HL-60/S4 (cell line): ENCODE results near the gene SORD.
"Not testable (repeated sequence)": the region's sequence is repeated elsewhere in the genome, so short reads cannot be mapped to it uniquely, and the experiment has no call there.

Source experiments
- in situ Hi-C: fragments of 300-500 bp; cut with MboI; formaldehyde crosslinking; loops from 2 replicates; pipeline ENCODE4 v1.14.3; 2022; ENCODE audit warnings: low sequenced_read_pairs

Gene SORD

GRCh38 chr15:45093622-45094357 lies 70.8 kb downstream of the SORD start:
- in situ Hi-C loops: no loop called here

- in situ Hi-C loops: no loop called here
Measured at GRCh38 chr15:45094358-45094730, 71.3 kb downstream of the SORD start.

GRCh38 chr15:45095661-45096060 lies 72.7 kb downstream of the SORD start:
- in situ Hi-C loops: no loop called here

GRCh38 chr15:45097466-45097865 lies 74.5 kb downstream of the SORD start:
- in situ Hi-C loops: no loop called here

- in situ Hi-C loops: no loop called here
Measured at GRCh38 chr15:45099549-45100165, 76.7 kb downstream of the SORD start.

GRCh38 chr15:45100884-45101625 lies 78.1 kb downstream of the SORD start:
- in situ Hi-C loops: no loop called here

- in situ Hi-C loops: no loop called here
Measured at GRCh38 chr15:45101749-45102148, 78.8 kb downstream of the SORD start.

GRCh38 chr15:45102226-45102625 lies 79.2 kb downstream of the SORD start:
- in situ Hi-C loops: no loop called here

- in situ Hi-C loops: not testable (repeated sequence)
Measured at GRCh38 chr15:45104170-45104569, 81.2 kb downstream of the SORD start.

GRCh38 chr15:45105586-45105985 lies 82.6 kb downstream of the SORD start:
- in situ Hi-C loops: no loop called here

GRCh38 chr15:45106002-45106790 lies 83.2 kb downstream of the SORD start:
- in situ Hi-C loops: no loop called here

GRCh38 chr15:45107941-45108630 lies 85.1 kb downstream of the SORD start:
- in situ Hi-C loops: no loop called here

- in situ Hi-C loops: no loop called here
Measured at GRCh38 chr15:45110256-45110820, 87.3 kb downstream of the SORD start.

- in situ Hi-C loops: no loop called here
Measured at GRCh38 chr15:45111390-45112142, 88.6 kb downstream of the SORD start.

GRCh38 chr15:45112143-45112590 lies 89.2 kb downstream of the SORD start:
- in situ Hi-C loops: no loop called here

GRCh38 chr15:45112591-45113379 lies 89.8 kb downstream of the SORD start:
- in situ Hi-C loops: no loop called here

GRCh38 chr15:45113380-45113990 lies 90.5 kb downstream of the SORD start:
- in situ Hi-C loops: no loop called here

GRCh38 chr15:45114076-45114750 lies 91.2 kb downstream of the SORD start, which contains the start of the genes DUOX2 and DUOXA2:
TSS of gene DUOX2 (minus strand) at chr15:45114172. CDS start at chr15:45113411, 761 bp downstream.
TSS of gene DUOXA2 (plus strand) at chr15:45114326. CDS start at chr15:45114606, 280 bp downstream.
- in situ Hi-C loops: no loop called here
